Hepatocyte (in vitro differentiated cells): ENCODE measurements around the gene GFOD1.

Source experiments
- EZH2 ChIP-seq: fragments of 200-600 bp; sonication (generic); IDR thresholded peaks from 2 replicates; pipeline ENCODE4 v1.6.1; 2016; ENCODE audit warnings: antibody characterized with exemption, mild to moderate bottlenecking, borderline replicate concordance
- TF ChIP-seq, protein P1 (sequence below): fragments of 200-600 bp; sonication (generic); IDR thresholded peaks from 2 replicates; pipeline ENCODE4 v1.5.1; 2016; ENCODE audit warnings: antibody characterized with exemption, mild to moderate bottlenecking; ENCODE audit not compliant: poor library complexity

DNA sequence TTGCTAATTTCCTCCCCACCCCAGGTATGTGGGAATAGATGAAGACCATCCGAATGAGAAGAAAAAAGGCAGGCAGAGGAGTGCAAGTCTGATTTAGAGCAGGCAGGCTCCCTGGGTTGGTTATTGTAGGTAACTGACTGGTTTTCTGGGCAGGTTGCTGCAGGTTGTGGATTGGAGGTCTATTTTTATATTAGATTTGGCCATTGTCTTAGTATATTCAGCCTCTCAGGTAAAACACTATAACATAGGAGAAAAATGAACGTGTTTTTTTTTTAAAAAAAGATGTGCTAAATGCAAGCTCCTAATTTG, 158.6 kb downstream of the GFOD1 start:
- TF ChIP-seq, protein P1, sequence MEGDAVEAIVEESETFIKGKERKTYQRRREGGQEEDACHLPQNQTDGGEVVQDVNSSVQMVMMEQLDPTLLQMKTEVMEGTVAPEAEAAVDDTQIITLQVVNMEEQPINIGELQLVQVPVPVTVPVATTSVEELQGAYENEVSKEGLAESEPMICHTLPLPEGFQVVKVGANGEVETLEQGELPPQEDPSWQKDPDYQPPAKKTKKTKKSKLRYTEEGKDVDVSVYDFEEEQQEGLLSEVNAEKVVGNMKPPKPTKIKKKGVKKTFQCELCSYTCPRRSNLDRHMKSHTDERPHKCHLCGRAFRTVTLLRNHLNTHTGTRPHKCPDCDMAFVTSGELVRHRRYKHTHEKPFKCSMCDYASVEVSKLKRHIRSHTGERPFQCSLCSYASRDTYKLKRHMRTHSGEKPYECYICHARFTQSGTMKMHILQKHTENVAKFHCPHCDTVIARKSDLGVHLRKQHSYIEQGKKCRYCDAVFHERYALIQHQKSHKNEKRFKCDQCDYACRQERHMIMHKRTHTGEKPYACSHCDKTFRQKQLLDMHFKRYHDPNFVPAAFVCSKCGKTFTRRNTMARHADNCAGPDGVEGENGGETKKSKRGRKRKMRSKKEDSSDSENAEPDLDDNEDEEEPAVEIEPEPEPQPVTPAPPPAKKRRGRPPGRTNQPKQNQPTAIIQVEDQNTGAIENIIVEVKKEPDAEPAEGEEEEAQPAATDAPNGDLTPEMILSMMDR, result no peak
- no peak for TF ChIP-seq EZH2
